Right lobe of liver (tissue), 4 donors: ENCODE data around the gene EEF1AKMT3.

Experiments used
- CTCF ChIP-seq, 4 donors: fragments of 200-600 bp in 3 of 4; fragments of 450-650 bp in 1 of 4; IDR thresholded peaks; one replicate each; pipeline versions ENCODE4 v1.5.1 to v1.8.0; 2016 to 2022; ENCODE audit warnings: antibody characterized with exemption in 4 of 4, mild to moderate bottlenecking in 2 of 4
- POLR2A ChIP-seq: fragments of 450-650 bp; IDR thresholded peaks from one replicate; pipeline ENCODE4 v1.6.1; 2017; ENCODE audit warnings: antibody characterized with exemption, mild to moderate bottlenecking
- donor health status: DM: no; HTN: no; CAD: no.
- donor health status: DM: no; HTN: no; CAD: no.
- donor health status: DM: no; HTN: yes; CAD: no.

GRCh38 chr12:57829025-57829777 lies 56.8 kb downstream of the EEF1AKMT3 start:
- no peak for TF ChIP-seq CTCF (IDR thresholded peaks at IDR 0.05)
- no peak for TF ChIP-seq POLR2A
